Neuron (in vitro differentiated cells): ENCODE measurements around the gene UBL5.
"Not testable (repeated sequence)": the region's sequence is repeated elsewhere in the genome, so short reads cannot be mapped to it uniquely, and the experiment has no call there.

Source experiments
- H2AFZ ChIP-seq: one replicate; pipeline ENCODE4 v1.6.1; 2013; ENCODE audit warnings: low read depth, mild to moderate bottlenecking, inconsistent platforms, low read length, moderate library complexity
- H3K27me3 ChIP-seq: one replicate; pipeline ENCODE4 v1.6.1; 2013; ENCODE audit warnings: low read length; ENCODE audit not compliant: insufficient read depth
- H3K36me3 ChIP-seq: one replicate; pipeline ENCODE4 v1.6.1; 2013; ENCODE audit warnings: low read length; ENCODE audit not compliant: insufficient read depth
- H3K4me1 ChIP-seq: one replicate; pipeline ENCODE4 v1.6.1; 2013; ENCODE audit warnings: low read length; ENCODE audit not compliant: insufficient read depth
- H3K4me3 ChIP-seq: 2 replicates; pipeline ENCODE4 v1.5.1; 2013; ENCODE audit warnings: mild to moderate bottlenecking, low read length, moderate library complexity
- H3K9me3 ChIP-seq: one replicate; pipeline ENCODE4 v1.6.1; 2013; ENCODE audit warnings: low read length

UBL5 gene

GRCh38 chr19:9793071-9793591 is 34.6 kb upstream of the UBL5 start:
- Histone ChIP-seq H2AFZ (peak overlapping the region; percentile 14), H3K36me3 (no peaks in the 10 kb centered on the region), H3K4me1 (peaks cover 12% of the 10 kb centered on the region), H3K27me3 (no peaks in the 10 kb centered on the region), H3K9me3 (no peaks in the 10 kb centered on the region), H3K4me3 (peak overlapping the region; percentile 31)

GRCh38 chr19:9796113-9796773 is 31.5 kb upstream of the UBL5 start:
- Histone ChIP-seq H3K4me3 (no peak overlapping the region), H3K4me1 (no peaks in the 10 kb centered on the region), H3K27me3 (no peaks in the 10 kb centered on the region), H3K36me3 (no peaks in the 10 kb centered on the region), H2AFZ (no peak overlapping the region), H3K9me3 (no peaks in the 10 kb centered on the region)

GRCh38 chr19:9797871-9798270 is 29.8 kb upstream of the UBL5 start:
- H2AFZ ChIP-seq, result no peak overlapping the region
- H3K4me1 ChIP-seq, result no peaks in the 10 kb centered on the region
- no peaks in the 10 kb centered on the region for H3K9me3 ChIP-seq
- no peak overlapping the region for H3K4me3 ChIP-seq
- no peaks in the 10 kb centered on the region for H3K27me3 ChIP-seq
- H3K36me3 ChIP-seq, result no peaks in the 10 kb centered on the region

- Histone ChIP-seq H3K27me3 (no peaks in the 10 kb centered on the region), H3K4me1 (no peaks in the 10 kb centered on the region), H2AFZ (no peak overlapping the region), H3K4me3 (no peak overlapping the region), H3K36me3 (peaks cover 4% of the 10 kb centered on the region), H3K9me3 (no peaks in the 10 kb centered on the region)
These were observed 28.6 kb upstream of the UBL5 start for GRCh38 chr19:9799162-9799561.

GRCh38 chr19:9801976-9802375 is 25.7 kb upstream of the UBL5 start:
- H3K9me3 ChIP-seq, result no peaks in the 10 kb centered on the region
- H2AFZ ChIP-seq, result no peak overlapping the region
- no peak overlapping the region for H3K4me3 ChIP-seq
- peaks cover 15% of the 10 kb centered on the region for H3K36me3 ChIP-seq
- no peaks in the 10 kb centered on the region for H3K27me3 ChIP-seq
- H3K4me1 ChIP-seq, result no peaks in the 10 kb centered on the region

GRCh38 chr19:9806803-9807202 is 20.9 kb upstream of the UBL5 start:
- no peaks in the 10 kb centered on the region for H3K4me1 ChIP-seq
- peaks cover 48% of the 10 kb centered on the region for H3K36me3 ChIP-seq

GRCh38 chr19:9808855-9809824 is 18.6 kb upstream of the UBL5 start:
- peaks cover 48% of the 10 kb centered on the region for H3K36me3 ChIP-seq
- H3K4me3 ChIP-seq, result no peak overlapping the region
- H2AFZ ChIP-seq, result no peak overlapping the region
- no peaks in the 10 kb centered on the region for H3K9me3 ChIP-seq
- no peaks in the 10 kb centered on the region for H3K4me1 ChIP-seq
- no peaks in the 10 kb centered on the region for H3K27me3 ChIP-seq

More at GRCh38 chr19:9806803-9807202, 20.9 kb upstream of the UBL5 start:
- Histone ChIP-seq H3K4me3 (no peak overlapping the region), H2AFZ (no peak overlapping the region), H3K27me3 (no peaks in the 10 kb centered on the region), H3K9me3 (no peaks in the 10 kb centered on the region)

GRCh38 chr19:9811139-9811538 is 16.6 kb upstream of the UBL5 start:
- H2AFZ ChIP-seq, result no peak overlapping the region
- no peak overlapping the region for H3K4me3 ChIP-seq
- H3K36me3 ChIP-seq, result peaks cover 42% of the 10 kb centered on the region
- H3K4me1 ChIP-seq, result no peaks in the 10 kb centered on the region
- H3K27me3 ChIP-seq, result no peaks in the 10 kb centered on the region
- peaks cover 7% of the 10 kb centered on the region for H3K9me3 ChIP-seq

- Histone ChIP-seq H3K27me3 (no peaks in the 10 kb centered on the region), H3K4me1 (peaks cover 15% of the 10 kb centered on the region), H3K36me3 (peaks cover 9% of the 10 kb centered on the region), H3K9me3 (peaks cover 7% of the 10 kb centered on the region), H3K4me3 (peak overlapping the region; percentile 88), H2AFZ (peak overlapping the region; percentile 87)
These were observed 9.5 kb upstream of the UBL5 start for GRCh38 chr19:9818175-9818733.

- H3K4me3 ChIP-seq, result peak within 1 kb of the TSS; percentile 88
These were observed 8.8 kb upstream of the UBL5 start, which contains the start of gene FBXL12 for GRCh38 chr19:9818734-9819595. Gene FBXL12, minus strand, starts transcription at chr19:9819079. Its CDS starts 266 bp downstream, at chr19:9818813.

GRCh38 chr19:9819596-9819909 is 8.2 kb upstream of the UBL5 start:
- peaks cover 5% of the 10 kb centered on the region for H3K36me3 ChIP-seq
- H3K27me3 ChIP-seq, result no peaks in the 10 kb centered on the region
- no peak overlapping the region for H2AFZ ChIP-seq
- H3K9me3 ChIP-seq, result peaks cover 7% of the 10 kb centered on the region
- H3K4me1 ChIP-seq, result peaks cover 15% of the 10 kb centered on the region
- H3K4me3 ChIP-seq, result peak overlapping the region; percentile 88

More at GRCh38 chr19:9818734-9819595, 8.8 kb upstream of the UBL5 start, which contains the start of gene FBXL12:
- H2AFZ ChIP-seq, result peak within 1 kb of the TSS; percentile 87
- peaks cover 15% of the 10 kb centered on the region for H3K4me1 ChIP-seq
- H3K27me3 ChIP-seq, result no peaks in the 10 kb centered on the region
- H3K36me3 ChIP-seq, result peaks cover 7% of the 10 kb centered on the region
- peaks cover 7% of the 10 kb centered on the region for H3K9me3 ChIP-seq

GRCh38 chr19:9820034-9820433 is 7.7 kb upstream of the UBL5 start:
- not testable (repeated sequence) for H3K27me3 ChIP-seq, H2AFZ ChIP-seq, H3K9me3 ChIP-seq, H3K36me3 ChIP-seq
- Histone ChIP-seq H3K4me1 (peaks cover 15% of the 10 kb centered on the region), H3K4me3 (peak overlapping the region; percentile 88)
